Ureter (tissue), 1 donor: ENCODE measurements around the gene CCDC126. TPM values are rescaled to one million over a fixed set of nuclear protein-coding genes. Genes with fewer than 3 reads are reported as not detected.
A peak's percentile ranks its signal among the peaks of the same experiment; 100 is the strongest.
"Not testable (repeated sequence)": the region's sequence is repeated elsewhere in the genome, so short reads cannot be mapped to it uniquely, and the experiment has no call there.

ENCODE experiments used
- DNase-seq: peaks from one replicate; pipeline ENCODE4 v3.0.0-alpha.2; 2020; ENCODE audit warnings: low spot score
- total RNA-seq: library from RNA; stranded (reverse); gene quantifications from one replicate; pipeline ENCODE4 v1.2.4, GENCODE V29; 2023
- donor health status: DM: yes; HTN: yes; CAD: no.

Gene CCDC126
- total RNA-seq, 1 donor from 2014 or later = 9.6 TPM

DNA sequence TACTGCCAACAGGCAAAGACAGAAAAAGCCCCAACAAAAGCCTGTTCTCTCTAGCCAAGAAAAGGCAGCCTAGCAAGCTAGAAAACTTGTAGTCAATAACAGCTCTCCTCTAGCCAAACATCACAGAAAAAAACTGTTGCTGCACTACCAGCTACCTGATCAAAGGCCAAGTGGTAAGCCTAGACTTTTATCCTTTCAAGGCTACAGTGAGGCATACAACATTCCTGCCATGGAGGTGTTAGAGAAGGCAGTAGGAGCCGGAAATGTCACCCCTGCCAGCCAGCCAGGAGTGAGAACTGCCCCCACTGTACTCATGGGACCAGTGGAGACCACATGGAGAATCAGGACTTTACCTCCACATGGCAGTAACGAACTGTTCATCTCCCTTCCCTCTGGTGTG is 31.2 kb downstream of the CCDC126 start:
- no peak for DNase-seq

DNA sequence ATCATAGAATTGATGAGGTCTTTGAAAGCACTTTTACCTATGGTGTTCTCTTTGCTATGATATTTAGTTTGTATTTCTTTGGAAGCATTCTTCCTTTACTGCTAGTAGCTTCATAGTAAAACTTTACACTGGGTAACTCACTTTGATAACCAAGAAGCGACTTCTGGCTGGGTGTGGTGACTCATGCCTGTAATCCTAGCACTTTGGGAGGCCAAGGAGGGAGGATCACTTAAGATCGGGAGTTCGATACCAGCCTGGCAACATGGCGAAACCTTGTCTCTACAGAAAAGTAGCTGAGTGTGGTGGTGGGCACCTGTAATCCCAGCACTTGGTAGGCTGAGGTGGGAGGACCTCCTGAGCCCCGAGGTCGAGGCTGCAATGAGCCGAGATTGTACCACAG is 36.2 kb downstream of the CCDC126 start:
- no peak for DNase-seq

DNA sequence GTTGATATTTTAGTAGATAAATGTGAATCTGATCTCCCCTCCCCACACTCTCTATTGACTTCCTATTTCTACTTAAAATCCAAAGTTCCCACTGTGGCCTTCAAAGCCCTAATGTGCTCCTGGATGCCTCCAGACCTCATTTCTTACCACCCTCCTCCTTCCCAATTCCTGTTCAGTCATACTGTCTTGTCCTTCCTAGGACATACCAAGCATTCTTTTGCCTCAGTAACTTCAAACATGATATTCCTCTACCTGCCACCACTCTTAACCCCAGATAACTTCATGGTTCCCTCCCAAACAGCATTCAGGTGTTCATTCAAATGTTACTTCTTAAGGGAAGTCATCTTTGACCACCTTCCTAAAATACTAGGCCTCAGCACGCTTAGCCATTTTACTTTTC is 48.6 kb downstream of the CCDC126 start:
- no peak for DNase-seq

DNA sequence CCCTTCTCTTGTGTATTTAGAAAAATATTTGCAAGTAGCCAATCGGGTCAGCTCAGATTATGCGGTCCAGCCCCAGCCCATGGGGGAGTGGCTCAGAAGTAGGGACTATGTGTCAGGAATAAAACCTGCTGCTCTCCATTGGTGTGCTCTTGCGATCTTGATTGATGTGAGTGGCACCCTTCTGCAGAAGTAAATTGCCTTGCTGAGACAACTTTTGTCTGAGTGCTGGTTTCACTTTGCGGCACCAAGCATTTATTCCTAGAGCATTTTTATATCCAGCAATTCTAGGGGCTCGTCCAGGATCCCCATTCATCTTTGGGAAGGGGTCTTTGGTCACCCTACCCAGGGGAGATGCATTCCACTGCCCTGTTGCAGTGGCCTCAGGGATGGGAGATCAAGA is 56.8 kb downstream of the CCDC126 start:
- no peak for DNase-seq

DNA sequence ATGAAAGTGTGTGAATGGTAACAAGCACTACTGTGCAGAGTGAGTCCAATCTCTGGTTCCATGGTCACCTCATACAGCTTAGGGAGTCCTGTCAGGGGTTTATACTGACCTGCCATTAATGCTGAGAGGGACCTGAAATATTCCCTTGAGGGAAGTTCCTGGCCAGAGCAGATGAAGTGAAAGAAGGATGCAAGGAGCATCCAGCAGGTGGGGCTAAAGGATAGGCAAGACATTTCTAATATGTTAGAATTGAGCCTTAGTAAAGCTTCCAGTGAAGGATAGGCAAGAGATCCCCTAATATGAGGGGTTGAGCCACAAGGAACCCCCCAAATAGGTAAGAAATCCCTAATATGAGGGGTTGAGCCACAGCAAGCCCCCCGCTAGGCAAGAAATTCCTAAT is 57.3 kb downstream of the CCDC126 start:
- no peak for DNase-seq

DNA sequence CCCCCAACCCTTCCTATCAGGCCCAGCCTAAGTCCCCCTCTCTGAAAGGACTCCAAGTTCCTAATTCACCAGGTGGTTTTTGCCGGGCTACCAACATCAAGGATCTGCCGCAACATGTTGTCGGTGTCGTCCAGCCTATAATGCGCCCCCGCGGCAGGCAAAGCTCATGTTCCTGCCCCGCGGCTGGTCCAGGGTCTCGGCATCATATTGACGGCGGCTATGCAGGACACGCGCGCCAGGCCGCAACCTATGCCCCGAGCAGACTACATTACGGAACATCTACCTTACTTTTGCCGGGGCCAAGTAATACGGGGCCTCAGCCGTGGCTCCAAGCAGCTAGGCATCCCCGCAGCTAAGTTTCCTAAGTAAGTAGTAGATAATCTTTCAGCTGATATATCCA is 58.3 kb downstream of the CCDC126 start:
- no peak for DNase-seq

DNA sequence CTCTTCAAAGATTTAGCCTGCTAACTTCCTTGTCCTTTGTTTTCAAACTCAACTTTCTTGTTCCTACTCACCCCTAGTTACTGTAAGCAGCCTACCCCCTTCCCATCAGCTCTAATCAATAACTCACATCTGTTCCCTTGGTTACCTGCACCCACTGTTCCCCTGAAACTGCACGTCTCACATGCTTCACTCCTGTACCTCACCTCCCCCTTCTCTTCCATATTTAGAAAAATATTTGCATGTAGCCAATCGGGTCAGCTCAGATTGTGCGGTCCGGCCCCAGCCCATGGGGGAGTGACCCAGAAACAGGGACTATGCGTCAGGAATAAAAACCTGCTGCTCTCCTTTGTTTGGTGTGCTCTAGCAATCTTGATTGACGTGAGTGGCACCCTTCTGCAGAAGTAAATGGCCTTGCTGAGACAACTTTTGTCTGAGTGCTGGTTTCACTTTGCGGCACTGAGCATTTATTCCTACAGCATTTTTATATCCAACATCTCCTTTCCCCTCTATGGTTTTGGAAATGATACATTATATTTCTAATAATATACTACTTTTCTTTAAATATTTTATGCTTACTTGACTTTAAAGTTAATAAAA is 61.7 kb downstream of the CCDC126 start:
- no peak for DNase-seq

DNA sequence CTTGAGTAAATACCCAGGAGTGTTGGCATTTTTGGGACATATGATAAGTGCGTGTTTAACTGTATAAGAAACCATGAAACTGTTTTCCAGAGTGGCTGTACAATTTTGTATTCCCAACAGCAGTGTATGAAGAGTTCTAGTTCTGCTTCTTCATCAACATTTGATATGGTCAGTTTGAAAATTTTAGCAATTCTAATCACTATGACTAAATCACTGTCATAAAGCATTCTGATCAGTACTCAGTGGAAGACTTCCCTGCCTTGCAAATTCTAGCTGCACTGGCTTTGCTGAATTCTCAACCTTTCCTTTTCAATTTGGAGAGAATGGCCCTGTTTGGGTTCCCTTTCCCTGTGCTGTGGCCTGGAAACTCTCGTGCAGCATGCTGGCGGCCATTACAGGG is 64.2 kb downstream of the CCDC126 start:
- DNase-seq = no peak

DNA sequence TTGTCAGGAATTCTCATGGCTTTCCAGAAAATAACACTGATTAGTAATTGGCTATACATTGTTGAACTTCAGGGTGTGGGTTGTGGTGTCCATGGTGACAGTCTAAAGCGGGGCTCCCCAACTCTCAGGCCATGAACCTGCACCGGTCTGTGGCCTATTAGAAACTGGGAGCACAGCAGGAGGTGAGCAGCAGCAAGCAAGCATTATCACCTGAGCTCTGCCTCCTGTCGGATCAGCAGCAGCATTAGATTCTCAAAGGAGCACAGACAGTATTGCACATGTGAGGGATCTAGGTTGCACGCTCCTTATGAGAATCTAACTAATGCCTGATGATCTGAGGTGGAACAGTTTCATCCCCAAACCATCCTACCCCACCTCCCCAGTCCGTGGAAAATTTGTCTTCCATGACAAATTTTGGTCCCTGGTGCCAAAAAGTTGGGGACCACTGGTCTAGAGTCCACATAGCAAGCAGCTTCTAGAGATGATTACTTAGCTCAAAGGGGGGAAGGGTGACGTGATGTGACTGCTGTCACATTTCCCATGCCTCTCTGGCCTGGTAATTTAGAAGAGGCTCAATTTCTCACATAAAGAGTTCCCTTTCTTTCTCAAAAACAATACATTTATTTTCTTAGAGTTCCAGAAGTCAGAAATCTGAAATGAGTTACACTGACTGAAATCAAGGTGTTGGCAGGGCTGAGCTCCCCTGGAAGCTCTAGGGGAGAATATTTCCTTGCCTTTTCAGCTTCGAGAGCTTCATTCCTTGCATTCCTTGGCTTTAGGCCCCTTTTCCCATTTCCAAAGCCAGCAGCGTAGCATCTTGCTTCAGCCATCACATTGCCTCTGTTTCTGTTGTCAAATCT is 65.2 kb downstream of the CCDC126 start:
- no peak for DNase-seq

DNA sequence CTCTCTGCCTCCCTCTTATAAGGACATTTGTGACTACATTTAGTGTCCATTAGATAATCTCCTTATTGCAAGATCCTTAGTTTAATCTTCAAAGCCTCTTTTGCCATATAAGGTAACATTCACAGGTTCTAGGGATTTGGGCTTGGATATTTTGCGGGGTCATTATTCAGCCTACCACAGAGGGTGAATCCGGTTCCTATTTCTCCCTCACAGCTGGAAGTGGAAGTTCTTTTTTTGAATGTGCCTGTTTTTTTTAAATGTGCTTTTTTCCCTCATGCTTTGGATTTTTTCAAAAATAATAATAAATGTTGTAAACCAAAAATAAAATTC is 65.8 kb downstream of the CCDC126 start:
- DNase-seq = no peak

DNA sequence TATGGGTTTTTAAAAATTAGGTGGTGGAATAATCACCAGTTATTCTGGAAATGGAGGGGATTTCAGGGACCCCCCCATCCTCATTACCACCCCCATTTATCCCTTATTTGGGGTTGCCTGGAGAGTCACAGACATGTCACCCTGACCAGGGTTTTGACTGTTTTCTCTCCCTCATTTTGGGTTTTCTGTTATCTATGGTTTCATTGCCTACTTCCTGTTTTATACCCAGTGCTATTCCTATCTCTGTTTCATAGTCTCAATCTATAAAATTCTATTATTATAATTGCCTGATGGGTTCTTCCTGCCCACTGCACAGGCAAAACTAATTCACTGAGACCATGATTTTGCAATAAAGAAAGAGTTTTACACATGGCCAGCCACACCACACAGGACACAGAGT is 66.9 kb downstream of the CCDC126 start:
- no peak for DNase-seq

DNA sequence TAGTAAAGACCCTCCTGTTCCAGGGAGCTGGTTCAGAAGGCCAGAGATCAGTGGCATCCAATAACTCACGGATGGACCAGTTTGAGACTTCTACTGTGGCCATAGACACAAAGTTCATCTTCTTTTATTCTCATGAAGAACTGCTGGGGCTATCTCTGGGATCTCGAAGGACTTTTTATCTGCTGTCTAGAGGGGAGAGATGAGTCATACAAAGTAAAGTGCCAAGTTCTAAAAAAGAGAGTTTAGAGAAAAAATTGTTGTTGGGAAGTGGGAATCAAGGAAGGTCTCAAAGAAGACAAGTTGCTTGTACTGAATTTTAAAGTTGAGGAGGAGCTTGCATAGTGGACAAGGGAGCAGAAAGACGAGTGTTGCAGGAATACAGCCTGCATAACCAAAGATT is 74.9 kb downstream of the CCDC126 start:
- DNase-seq = no peak

DNA sequence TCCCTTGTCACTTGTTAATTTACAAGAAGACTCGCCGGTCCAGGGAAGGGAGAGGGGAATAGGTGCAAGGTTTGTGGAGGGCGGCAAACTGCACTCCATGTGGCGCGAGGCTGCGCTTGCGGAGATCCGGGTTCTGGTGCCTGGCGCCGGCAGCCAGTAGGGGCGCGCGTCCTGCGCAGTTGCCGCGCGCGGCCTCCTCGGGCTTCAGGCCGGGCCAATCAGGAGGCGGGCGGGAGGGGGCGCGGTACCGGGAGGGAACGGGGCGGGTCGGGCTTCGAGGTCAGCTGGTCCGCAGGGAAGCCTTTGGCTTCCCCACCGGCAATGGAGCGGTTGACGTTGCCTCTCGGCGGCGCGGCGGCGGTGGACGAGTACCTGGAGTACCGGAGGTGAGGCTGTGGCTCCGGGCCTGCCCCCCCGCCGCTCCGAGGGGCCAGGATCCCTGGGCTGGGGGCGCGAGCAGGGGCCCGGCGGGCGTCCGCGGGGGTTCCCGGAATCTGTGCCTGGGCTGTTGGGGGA is 82.8 kb downstream of the CCDC126 start, which contains the start of gene FAM221A:
Gene FAM221A (plus strand): TSS at position 302 of the 516 bp plus-strand sequence. CDS start 20 bp downstream, at position 322.
- peak; percentile 91 for DNase-seq

DNA sequence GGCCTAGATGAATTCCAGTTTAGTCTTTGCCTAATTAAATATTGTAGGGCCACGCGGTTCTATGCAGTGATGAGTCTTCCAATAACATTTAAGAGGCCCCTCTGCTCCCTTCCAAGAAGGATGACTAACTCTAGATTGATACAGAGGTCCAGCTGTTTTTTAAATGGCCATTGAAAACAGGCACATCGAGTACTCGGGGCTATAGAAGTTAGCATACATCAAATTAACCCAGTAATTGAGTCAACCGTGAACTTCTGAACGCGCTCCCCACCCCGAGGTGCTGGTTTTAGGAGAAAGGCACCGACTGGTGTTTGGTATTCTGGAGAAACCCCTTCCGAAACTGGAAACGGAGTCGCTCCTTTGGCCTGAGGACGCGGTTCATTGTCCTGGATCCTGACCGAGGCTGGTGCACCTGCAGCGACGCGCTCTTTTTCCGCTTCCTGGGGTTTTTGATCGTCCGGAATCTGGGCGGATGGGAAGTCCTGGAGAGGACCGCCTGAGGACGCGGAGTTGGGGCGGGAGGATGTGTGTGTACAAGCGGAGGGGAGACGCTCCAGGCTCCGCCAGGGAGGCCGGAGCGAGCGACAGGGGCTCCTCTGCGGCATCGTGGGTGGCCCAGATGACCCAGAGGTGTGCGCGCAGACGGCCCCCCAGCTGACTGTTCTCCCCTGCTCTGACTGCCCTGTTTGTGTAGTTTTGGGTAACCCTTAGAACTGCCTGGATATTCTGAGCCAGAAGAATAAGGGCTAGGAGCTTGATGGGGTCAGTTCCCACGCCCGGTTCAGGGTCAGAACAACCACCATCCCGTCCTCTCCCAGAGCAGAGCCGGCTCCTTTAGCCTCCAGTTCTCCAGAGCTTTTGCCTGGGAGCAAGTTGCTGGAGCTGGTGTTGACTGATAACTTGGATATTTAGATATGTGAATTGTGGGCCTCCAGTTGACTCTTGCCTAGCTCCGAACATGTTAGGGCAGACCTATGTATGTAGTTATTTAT is 83.5 kb downstream of the CCDC126 start:
- DNase-seq = peak; percentile 83

DNA sequence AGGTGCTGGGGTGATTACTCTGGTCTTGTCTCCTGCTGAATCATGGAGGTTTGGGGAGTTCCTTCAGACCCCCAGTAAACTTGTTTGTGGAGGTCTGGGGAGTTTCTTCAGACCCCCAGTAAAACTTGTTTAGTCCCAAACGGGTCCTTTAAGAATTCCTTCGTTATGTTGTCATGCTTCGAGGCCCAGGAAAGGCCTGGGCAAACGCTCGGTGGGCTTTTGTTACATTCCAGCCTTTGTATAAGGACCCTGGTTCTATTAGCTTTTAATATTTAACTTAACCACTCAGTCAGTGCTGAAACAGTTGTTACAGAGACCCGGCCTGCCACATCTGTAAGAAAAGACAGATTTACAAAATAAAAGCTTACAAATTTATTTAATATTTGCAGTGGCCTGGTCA is 86.9 kb downstream of the CCDC126 start:
- DNase-seq = not testable (repeated sequence)

DNA sequence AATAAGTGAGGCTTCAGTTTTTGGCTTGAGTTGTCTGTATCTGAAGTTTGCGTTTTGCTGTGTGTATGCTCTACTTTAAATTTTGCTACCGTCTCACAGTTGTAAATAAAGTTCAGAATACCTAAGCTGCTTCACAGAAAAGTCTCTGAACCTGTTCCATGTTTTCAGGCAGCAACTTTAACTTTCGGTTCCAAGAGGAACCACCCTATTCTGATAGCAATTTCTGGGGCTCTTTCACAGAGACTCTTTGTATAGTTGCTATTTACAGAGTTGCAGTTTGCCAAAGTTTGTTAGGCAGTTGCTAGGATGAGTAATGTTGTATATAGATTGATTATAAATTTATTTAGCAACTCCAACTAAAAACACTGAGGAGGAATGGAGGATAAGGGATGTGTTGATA is 88.5 kb downstream of the CCDC126 start:
- DNase-seq = no peak

DNA sequence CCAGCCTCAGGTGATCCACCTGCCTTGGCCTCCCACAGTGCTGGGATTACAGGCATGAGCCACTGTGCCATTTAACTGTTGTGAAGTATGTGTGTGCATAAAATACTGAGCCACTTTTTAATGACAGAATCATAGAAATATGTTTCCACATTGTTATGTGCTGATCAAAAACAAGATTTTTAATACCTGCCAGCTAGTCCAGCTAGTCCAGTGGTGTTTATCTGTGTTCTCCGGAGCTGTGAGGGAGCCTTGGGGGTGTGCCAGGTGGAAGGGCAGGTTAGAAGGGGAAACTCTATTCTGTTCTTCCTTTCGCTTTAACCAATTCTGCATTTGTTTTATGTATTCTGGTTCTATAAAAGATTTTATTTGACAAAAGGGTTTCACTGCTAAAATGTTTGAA is 89.8 kb downstream of the CCDC126 start:
- peak; percentile 61 for DNase-seq

DNA sequence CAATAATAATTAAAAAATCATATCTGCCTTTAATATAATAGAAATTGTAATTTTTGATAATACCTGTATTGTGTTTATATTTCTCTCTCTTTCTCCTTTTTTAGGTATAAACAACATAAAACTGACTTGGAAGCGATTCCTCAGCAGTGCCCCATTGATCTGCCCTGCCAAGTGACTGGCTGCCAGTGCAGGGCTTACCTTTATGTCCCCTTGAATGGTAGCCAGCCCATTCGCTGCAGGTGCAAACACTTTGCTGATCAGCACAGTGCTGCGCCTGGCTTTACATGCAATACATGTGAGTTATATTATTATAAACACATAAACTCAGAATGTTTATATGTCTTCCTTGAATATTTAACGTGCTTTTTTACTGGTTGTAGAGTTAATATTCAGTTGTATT is 92.0 kb downstream of the CCDC126 start:
- no peak for DNase-seq

DNA sequence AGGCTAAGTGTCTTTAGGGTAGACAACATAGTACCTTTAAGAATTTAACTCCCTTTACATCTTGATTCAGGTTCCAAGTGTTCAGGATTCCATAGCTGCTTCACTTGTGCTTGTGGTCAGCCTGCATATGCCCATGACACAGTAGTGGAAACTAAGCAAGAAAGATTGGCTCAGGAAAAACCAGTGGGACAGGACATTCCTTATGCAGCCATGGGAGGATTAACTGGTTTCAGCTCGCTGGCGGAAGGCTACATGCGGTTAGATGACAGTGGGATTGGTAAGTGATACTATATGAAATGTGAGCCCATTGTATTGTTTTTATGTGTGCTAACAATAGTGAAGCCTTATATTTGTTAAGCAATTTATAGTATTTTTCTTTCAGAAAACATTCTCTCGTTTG is 94.1 kb downstream of the CCDC126 start:
- DNase-seq = no peak

DNA sequence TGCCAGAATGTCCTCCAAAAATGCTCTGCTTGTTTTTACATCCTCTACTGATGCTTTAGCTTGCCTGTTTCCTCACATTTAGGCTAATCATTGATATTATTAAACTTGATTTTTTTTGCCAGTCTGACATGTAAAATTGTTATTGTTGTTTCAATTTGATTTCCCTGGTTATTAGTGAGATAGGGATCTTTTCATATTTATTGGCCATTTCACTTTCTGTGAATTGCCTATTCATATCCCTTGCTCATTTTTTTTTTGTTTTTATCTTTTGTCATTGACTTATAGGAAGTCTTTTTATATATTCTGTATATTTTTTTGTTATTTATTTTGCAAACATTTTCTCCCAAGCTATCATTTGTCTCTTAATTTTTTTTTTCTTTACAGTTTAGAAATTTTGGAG is 96.0 kb downstream of the CCDC126 start:
- DNase-seq = no peak
